Measurements from ENCODE around the gene B3GNT9. TPM values are rescaled to one million over a fixed set of nuclear protein-coding genes. Genes with fewer than 3 reads are reported as not detected.

B3GNT9 gene
- total and polyA plus RNA-seq, 12 donors: 2.9 to 52.1 (median 19.6) TPM

GRCh38 chr16:67190041-67190440, 39.2 kb upstream of the B3GNT9 start, which contains the start of gene EXOC3L1:
TSS of gene EXOC3L1 (minus strand) at chr16:67190136. CDS start at chr16:67189676, 460 bp downstream.
- no peak for DNase-seq
- Histone ChIP-seq H3K9me3 (replicated peaks in 1 of 3) (no peaks in the 10 kb centered on the region), H3K4me3 (peak within 1 kb of the TSS in 1 of 4 donors; percentile 19), H3K36me3 (replicated peaks in 1 of 2) (peaks cover 0 to 17% of the 10 kb centered on the region in 2 donors), H3K27me3 (no peaks in the 10 kb centered on the region), H3K27ac (peak within 1 kb of the TSS in 1 of 5 donors; percentile 57), H3K4me1 (replicated peaks in 1 of 2) (peaks cover 16 to 37% of the 10 kb centered on the region in 2 donors)
- WGBS, 4 donors: 21 to 75% (median 35%) methylated on average over 1 to 6 of the region's 6 CpGs
- TF ChIP-seq CTCF (IDR thresholded peaks at IDR 0.05) (no peak), POLR2A (IDR thresholded peaks at IDR 0.05) (no peak)
- intact Hi-C loops (cut with DNase I): no loop called here

- intact Hi-C loops (cut with DNase I): no loop called here
- no peak for TF ChIP-seq CTCF (IDR thresholded peaks at IDR 0.05)
- no peak for TF ChIP-seq POLR2A (IDR thresholded peaks at IDR 0.05)
- H3K4me3 ChIP-seq: no peak overlapping the region
- WGBS, 4 donors: 60 to 96% (median 92%) methylated on average over 1 to 15 of the region's 15 CpGs
- no peak overlapping the region for H3K27ac ChIP-seq
- no peaks in the 10 kb centered on the region for H3K9me3 ChIP-seq (replicated peaks in 1 of 3)
- DNase-seq: no peak
- H3K4me1 ChIP-seq (replicated peaks in 1 of 2): peaks cover 25 to 44% of the 10 kb centered on the region in 2 donors
- H3K27me3 ChIP-seq: no peaks in the 10 kb centered on the region
- peaks cover 0 to 4% of the 10 kb centered on the region in 2 donors for H3K36me3 ChIP-seq (replicated peaks in 1 of 2)
These were observed 38.0 kb upstream of the B3GNT9 start for GRCh38 chr16:67188798-67189197.

GRCh38 chr16:67188323-67188722, 37.5 kb upstream of the B3GNT9 start:
- no peak for TF ChIP-seq POLR2A (IDR thresholded peaks at IDR 0.05)
- TF ChIP-seq CTCF (IDR thresholded peaks at IDR 0.05): no peak
- 71 to 84% (median 80%) methylated on average over 4 of the region's 4 CpGs for WGBS, 4 donors
- H3K9me3 ChIP-seq (replicated peaks in 1 of 3): no peaks in the 10 kb centered on the region
- no peak overlapping the region for H3K27ac ChIP-seq
- intact Hi-C loops (cut with DNase I): no loop called here
- H3K4me1 ChIP-seq (replicated peaks in 1 of 2): peaks cover 23 to 40% of the 10 kb centered on the region in 2 donors
- no peaks in the 10 kb centered on the region for H3K27me3 ChIP-seq
- H3K4me3 ChIP-seq: no peak overlapping the region
- DNase-seq: no peak
- H3K36me3 ChIP-seq (replicated peaks in 1 of 2): no peaks in the 10 kb centered on the region

DNA sequence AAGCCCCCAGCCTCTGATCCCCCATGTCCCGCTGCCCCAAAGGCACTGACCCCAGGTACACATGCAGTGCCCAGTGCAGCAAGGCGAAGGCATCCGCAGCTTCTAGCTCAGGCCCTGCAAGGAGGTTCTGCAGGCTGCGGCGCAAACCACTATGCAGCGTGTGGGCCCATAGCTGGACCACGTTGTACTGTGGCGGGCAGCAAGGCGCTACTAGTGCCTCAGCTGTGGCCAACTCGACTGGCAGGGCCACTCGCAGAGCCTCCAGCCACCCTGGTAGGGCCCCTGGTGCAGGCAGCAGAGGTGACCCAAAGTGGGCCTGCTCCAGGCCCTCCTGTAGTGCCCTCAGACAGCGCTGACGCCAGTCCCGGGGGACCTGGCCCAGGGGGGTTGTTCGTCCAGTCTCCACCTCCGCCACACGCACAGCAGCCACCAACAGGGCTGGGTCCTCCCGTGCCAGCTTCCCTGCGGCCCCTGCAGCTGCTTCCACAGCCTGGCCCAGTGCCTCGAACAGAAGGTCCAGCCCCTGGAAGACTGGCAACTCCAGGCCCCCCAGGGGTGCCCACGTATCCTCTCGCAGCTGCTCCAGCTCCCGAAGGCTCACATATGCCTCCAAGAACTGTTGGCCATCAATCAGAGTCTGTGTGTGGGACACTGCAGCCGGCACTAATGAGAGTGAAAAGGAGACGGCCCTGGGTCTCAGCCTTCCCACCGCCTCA, 36.5 kb upstream of the B3GNT9 start:
- Histone ChIP-seq H3K27ac (no peak overlapping the region), H3K4me3 (no peak overlapping the region), H3K27me3 (no peaks in the 10 kb centered on the region), H3K9me3 (replicated peaks in 1 of 3) (no peaks in the 10 kb centered on the region), H3K4me1 (replicated peaks in 1 of 2) (peaks cover 19 to 40% of the 10 kb centered on the region in 2 donors), H3K36me3 (replicated peaks in 1 of 2) (no peaks in the 10 kb centered on the region)
- DNase-seq: no peak
- intact Hi-C loops (cut with DNase I): no loop called here
- 87 to 91% (median 88%) methylated on average over 9 to 26 of the region's 26 CpGs for WGBS, 4 donors
- TF ChIP-seq POLR2A (IDR thresholded peaks at IDR 0.05) (no peak), CTCF (IDR thresholded peaks at IDR 0.05) (no peak)
